GM12873 (cell line): ENCODE data around the gene TTC12.

Experiments used
- TF ChIP-seq, protein P1 (sequence below): IDR thresholded peaks from 2 replicates; pipeline ENCODE4 v1.5.1; 2012; ENCODE audit warnings: low read depth, mild to moderate bottlenecking, moderate library complexity, low read length, control low read depth; ENCODE audit not compliant: insufficient read depth; ENCODE audit errors: missing control alignments

Gene TTC12

DNA sequence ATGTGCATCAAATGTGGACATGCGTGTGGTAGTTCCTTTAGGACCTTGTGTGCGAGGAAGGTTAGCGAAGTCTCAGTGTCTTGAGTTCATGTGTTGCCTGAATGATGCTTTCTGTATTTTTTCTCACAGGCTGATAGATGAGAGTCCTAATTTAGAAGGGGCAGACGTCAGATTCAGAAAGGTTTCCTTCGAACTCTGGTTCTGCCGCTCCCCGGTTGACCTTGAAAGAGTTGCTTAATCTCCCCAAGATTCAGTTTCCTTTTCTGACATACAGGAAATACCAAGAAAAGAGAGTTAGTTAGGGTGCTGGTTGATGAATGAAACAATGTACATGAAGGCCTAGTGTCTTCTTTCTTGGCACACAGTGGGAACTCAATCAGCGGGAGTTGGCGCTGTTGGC lies 35.9 kb upstream of the TTC12 start:
- TF ChIP-seq, protein P1, sequence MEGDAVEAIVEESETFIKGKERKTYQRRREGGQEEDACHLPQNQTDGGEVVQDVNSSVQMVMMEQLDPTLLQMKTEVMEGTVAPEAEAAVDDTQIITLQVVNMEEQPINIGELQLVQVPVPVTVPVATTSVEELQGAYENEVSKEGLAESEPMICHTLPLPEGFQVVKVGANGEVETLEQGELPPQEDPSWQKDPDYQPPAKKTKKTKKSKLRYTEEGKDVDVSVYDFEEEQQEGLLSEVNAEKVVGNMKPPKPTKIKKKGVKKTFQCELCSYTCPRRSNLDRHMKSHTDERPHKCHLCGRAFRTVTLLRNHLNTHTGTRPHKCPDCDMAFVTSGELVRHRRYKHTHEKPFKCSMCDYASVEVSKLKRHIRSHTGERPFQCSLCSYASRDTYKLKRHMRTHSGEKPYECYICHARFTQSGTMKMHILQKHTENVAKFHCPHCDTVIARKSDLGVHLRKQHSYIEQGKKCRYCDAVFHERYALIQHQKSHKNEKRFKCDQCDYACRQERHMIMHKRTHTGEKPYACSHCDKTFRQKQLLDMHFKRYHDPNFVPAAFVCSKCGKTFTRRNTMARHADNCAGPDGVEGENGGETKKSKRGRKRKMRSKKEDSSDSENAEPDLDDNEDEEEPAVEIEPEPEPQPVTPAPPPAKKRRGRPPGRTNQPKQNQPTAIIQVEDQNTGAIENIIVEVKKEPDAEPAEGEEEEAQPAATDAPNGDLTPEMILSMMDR = no peak

- TF ChIP-seq, protein P1 = no peak
Observed at GRCh38 chr11:113278925-113279324, 35.5 kb upstream of the TTC12 start.

DNA sequence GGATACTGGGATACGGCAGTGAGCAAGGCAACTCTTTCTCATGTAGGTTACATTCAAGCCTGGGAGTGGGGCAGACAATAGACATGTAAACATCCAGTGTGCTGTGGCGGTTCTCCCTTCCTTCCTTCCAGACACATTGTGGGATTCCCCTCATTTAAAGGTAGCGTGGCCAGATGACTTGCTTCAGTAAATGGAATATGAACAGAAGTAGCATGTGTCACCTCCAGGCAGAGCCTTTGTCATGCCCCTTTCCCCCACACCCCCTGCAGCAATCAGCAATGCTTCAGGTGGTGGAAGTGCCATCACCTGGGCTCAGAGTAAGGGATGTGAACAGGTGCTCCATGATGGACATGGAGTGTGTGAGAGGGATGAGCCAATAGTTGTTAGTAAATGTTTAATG lies 34.8 kb upstream of the TTC12 start:
- TF ChIP-seq, protein P1 = no peak

DNA sequence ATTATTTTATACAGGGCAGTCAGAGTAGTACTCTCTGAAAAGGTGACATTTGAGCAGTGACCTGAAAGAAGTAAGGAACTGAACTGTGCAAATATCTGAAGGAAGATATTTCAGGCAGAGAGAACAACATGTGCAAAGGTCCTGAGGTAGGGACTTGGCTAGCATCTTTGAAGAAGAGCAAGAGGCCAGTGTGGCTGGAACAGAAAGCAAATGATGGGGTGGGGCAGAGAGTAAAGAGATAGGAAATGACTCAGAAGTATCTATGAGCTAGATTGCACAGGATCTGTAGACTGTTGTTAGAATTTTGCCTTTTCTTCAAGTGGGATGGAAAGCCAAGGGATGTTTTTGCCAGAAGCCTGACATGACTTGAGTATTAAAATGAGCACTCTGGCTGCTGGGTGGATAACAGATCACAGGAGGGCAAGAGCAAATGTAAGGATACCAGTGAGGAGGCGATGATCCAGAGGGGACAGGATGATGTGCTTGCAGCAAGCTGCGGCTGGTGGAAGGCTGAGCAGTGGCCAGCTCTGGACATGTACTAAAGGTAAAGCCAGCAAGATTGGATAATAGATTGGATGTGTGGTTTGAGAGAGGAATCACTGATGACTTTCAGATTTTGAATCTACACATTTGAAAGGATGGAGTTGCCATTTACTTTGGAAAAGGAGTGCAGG lies 33.2 kb upstream of the TTC12 start:
- TF ChIP-seq, protein P1 = no peak

DNA sequence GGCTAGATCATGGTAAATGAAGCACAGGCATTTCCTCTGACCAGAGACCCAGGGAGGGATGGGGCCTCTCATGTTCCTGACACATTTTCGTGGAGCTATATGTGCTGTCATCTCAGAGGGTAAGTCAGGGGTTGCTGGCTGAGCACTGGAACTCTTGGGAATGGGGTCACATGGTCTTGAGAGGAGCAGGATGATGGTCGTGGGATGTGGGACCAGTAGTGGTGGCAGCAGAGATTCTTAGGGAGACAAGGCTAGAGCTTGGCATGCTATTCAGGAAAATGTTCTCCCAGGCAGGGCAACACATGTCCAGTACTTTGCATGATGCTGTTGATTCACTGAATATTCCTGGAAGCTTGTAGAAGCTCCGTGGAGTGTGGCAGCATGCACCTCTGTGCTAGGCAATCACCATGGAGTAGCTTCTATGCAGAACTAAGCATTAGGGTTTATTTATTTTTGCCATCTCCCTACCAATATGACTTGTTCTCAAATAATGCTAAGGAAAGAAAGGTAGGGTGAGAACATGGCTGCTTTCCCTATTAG lies 31.4 kb upstream of the TTC12 start:
- TF ChIP-seq, protein P1 = no peak

- TF ChIP-seq, protein P1 = no peak
Observed at GRCh38 chr11:113283881-113284280, 30.5 kb upstream of the TTC12 start.

- TF ChIP-seq, protein P1 = no peak
Observed at GRCh38 chr11:113286009-113286408, 28.4 kb upstream of the TTC12 start.
